SK-N-SH (cell line): Measurements from ENCODE around the gene HEG1. TPM values are rescaled to one million over a fixed set of nuclear protein-coding genes. Genes with fewer than 3 reads are reported as not detected.
A peak's percentile ranks its signal among the peaks of the same experiment; 100 is the strongest.

Experiments
- CTCF ChIA-PET: fragments of 300-600, 350-600 bp; formaldehyde crosslinking; extraction: SDS; loops from one replicate; lab custom pipeline; 2021; lab: Yijun Ruan, JAX
- POLR2A ChIA-PET: fragments of 350-600 bp; sonication (Branson Sonifier 250); formaldehyde crosslinking; extraction: SDS; loops from one replicate; lab custom pipeline; 2020; ENCODE audit warnings: antibody characterized with exemption, inconsistent platforms; lab: Yijun Ruan, JAX
- DNase-seq: peaks from one replicate; pipeline ENCODE4 v3.0.0; 2012
- H2AFZ ChIP-seq: fragments of 200-600 bp; sonication (generic); 2 replicates; pipeline ENCODE4 v1.8.1; 2016; ENCODE audit warnings: antibody characterized with exemption, mild to moderate bottlenecking, low read depth
- H3F3A ChIP-seq: fragments of 200-600 bp; sonication (generic); replicated peaks from 2 replicates; pipeline ENCODE3; 2016; ENCODE audit warnings: antibody characterized with exemption, mild to moderate bottlenecking; ENCODE audit not compliant: insufficient read depth
- H3K27ac ChIP-seq, 2 experiments: fragments of 200-500 bp in 1 of 2; fragments of 200-600 bp in 1 of 2; sonication (Bioruptor generic) in 1 of 2; sonication (generic), shearing (Covaris generic) in 1 of 2; 2 replicates each; pipeline versions ENCODE4 v1.5.1 to v1.6.1; 2014 to 2016; ENCODE audit warnings: low read depth in 2 of 2, inconsistent platforms in 1 of 2, low read length in 1 of 2, mild to moderate bottlenecking in 1 of 2, mixed read lengths in 1 of 2
- H3K27me3 ChIP-seq: fragments of 200-600 bp; sonication (generic), shearing (Covaris generic); 2 replicates; pipeline ENCODE4 v1.6.1; 2016; ENCODE audit warnings: mixed run types; ENCODE audit not compliant: insufficient read depth
- H3K36me3 ChIP-seq, 2 experiments: fragments of 200-500 bp in 1 of 2; fragments of 200-600 bp in 1 of 2; sonication (Bioruptor generic) in 1 of 2; sonication (generic) in 1 of 2; replicated peaks in 1 of 2; 2 replicates each; pipeline versions ENCODE3 to v1.5.1; 2014 to 2016; ENCODE audit warnings: low read length in 1 of 2, mild to moderate bottlenecking in 1 of 2; ENCODE audit not compliant: insufficient read depth in 2 of 2, control insufficient read depth in 1 of 2
- H3K4me1 ChIP-seq, 2 experiments: fragments of 200-500 bp in 1 of 2; fragments of 200-600 bp in 1 of 2; sonication (Bioruptor generic) in 1 of 2; sonication (generic), shearing (Covaris generic) in 1 of 2; 2 replicates each; pipeline versions ENCODE4 v1.5.1 to v1.6.1; 2014 to 2016; ENCODE audit warnings: low read depth in 1 of 2, low read length in 1 of 2, mixed run types in 1 of 2; ENCODE audit not compliant: insufficient read depth in 2 of 2, control insufficient read depth in 1 of 2
- H3K4me2 ChIP-seq: fragments of 200-600 bp; sonication (generic), shearing (Covaris generic); 2 replicates; pipeline ENCODE4 v1.6.1; 2017; ENCODE audit warnings: mixed run types
- H3K4me3 ChIP-seq, 2 experiments: fragments of 200-500 bp in 1 of 2; fragments of 200-600 bp in 1 of 2; sonication (Bioruptor generic) in 1 of 2; sonication (generic), shearing (Covaris generic) in 1 of 2; 2 replicates each; pipeline versions ENCODE4 v1.5.1 to v1.8.1; 2014 to 2016; ENCODE audit warnings: low read depth in 2 of 2, inconsistent platforms in 1 of 2, low read length in 1 of 2, mild to moderate bottlenecking in 1 of 2, mixed read lengths in 1 of 2, moderate library complexity in 1 of 2
- H3K79me2 ChIP-seq: fragments of 200-600 bp; sonication (generic); 2 replicates; pipeline ENCODE4 v1.8.1; 2017; ENCODE audit warnings: mild to moderate bottlenecking; ENCODE audit not compliant: insufficient read depth
- H3K9ac ChIP-seq: fragments of 200-600 bp; sonication (generic); 2 replicates; pipeline ENCODE4 v1.6.1; 2017; ENCODE audit warnings: mixed run types
- H3K9me2 ChIP-seq: fragments of 200-600 bp; sonication (generic); 2 replicates; pipeline ENCODE4 v1.6.1; 2017; ENCODE audit warnings: mixed run types
- H3K9me3 ChIP-seq: fragments of 200-600 bp; sonication (generic); 2 replicates; pipeline ENCODE4 v1.6.1; 2017; ENCODE audit warnings: mixed run types, mild to moderate bottlenecking, moderate library complexity
- H4K20me1 ChIP-seq: fragments of 200-600 bp; sonication (generic); 2 replicates; pipeline ENCODE4 v1.6.1; 2017; ENCODE audit warnings: mild to moderate bottlenecking, mixed run types; ENCODE audit not compliant: insufficient read depth
- CHD2 ChIP-seq: fragments of 150-350 bp; IDR thresholded peaks from 2 replicates; pipeline ENCODE4 v1.6.1; 2018; ENCODE audit warnings: low read length; ENCODE audit not compliant: partially characterized antibody
- EZH2phosphoT487 ChIP-seq: fragments of 200-600 bp; sonication (generic); IDR thresholded peaks from 2 replicates; pipeline ENCODE4 v1.6.1; 2017; ENCODE audit warnings: low read depth, mixed run types, mild to moderate bottlenecking, antibody characterized with exemption, moderate library complexity, borderline replicate concordance
- FOXJ3 ChIP-seq: sonication (generic); formaldehyde crosslinking; IDR thresholded peaks from 2 replicates; pipeline ENCODE4 v1.5.1; 2020; ENCODE audit warnings: mild to moderate bottlenecking, missing genetic modification reagents
- JUND ChIP-seq: IDR thresholded peaks from 2 replicates; pipeline ENCODE4 v1.4.0; 2012
- MEF2A ChIP-seq: IDR thresholded peaks from 2 replicates; pipeline ENCODE4 v1.4.0; 2012; ENCODE audit warnings: low read depth, borderline replicate concordance
- MXI1 ChIP-seq: IDR thresholded peaks from 2 replicates; pipeline ENCODE4 v1.6.1; 2012; ENCODE audit warnings: mild to moderate bottlenecking, low read depth, low read length, improper control_type of control experiment
- NFIC ChIP-seq: IDR thresholded peaks from 2 replicates; pipeline ENCODE4 v1.4.0; 2012; ENCODE audit warnings: borderline replicate concordance
- NRF1 ChIP-seq: IDR thresholded peaks from 2 replicates; pipeline ENCODE4 v1.6.1; 2012; ENCODE audit warnings: low read depth, mild to moderate bottlenecking, low read length
- RAD21 ChIP-seq: IDR thresholded peaks from 2 replicates; pipeline ENCODE4 v1.6.1; 2012; ENCODE audit warnings: mild to moderate bottlenecking, low read length
- RCOR1 ChIP-seq: fragments of 150-350 bp; IDR thresholded peaks from 2 replicates; pipeline ENCODE4 v1.6.1; 2017; ENCODE audit warnings: antibody characterized with exemption, low read length
- RFX5 ChIP-seq: IDR thresholded peaks from 2 replicates; pipeline ENCODE4 v1.6.1; 2012; ENCODE audit warnings: mild to moderate bottlenecking, improper control_type of control experiment, low read length
- RXRA ChIP-seq: IDR thresholded peaks from 2 replicates; pipeline ENCODE4 v1.4.0; 2012; ENCODE audit warnings: low read depth, mild to moderate bottlenecking, borderline replicate concordance
- SMC3 ChIP-seq: IDR thresholded peaks from 2 replicates; pipeline ENCODE4 v1.6.1; 2012; ENCODE audit warnings: low read depth, low read length, improper control_type of control experiment
- TAF1 ChIP-seq: IDR thresholded peaks from 2 replicates; pipeline ENCODE4 v1.6.1; 2012; ENCODE audit warnings: low read depth, mild to moderate bottlenecking, low read length, moderate library complexity, borderline replicate concordance
- TCF12 ChIP-seq: IDR thresholded peaks from 2 replicates; pipeline ENCODE4 v1.4.0; 2012
- TEAD4 ChIP-seq: IDR thresholded peaks from 2 replicates; pipeline ENCODE4 v1.4.0; 2012; ENCODE audit warnings: mild to moderate bottlenecking, borderline replicate concordance; ENCODE audit not compliant: insufficient read depth
- WGBS: methylation state at CpG from one replicate; pipeline ENCODE4 v1.1.6; 2017; ENCODE audit warnings: low lambda C conversion rate; 5-methylcytosine and 5-hydroxymethylcytosine counted together
- polyA plus RNA-seq, 3 experiments: library from polyadenylated mRNA; depleted of rRNA; stranded (reverse); fragments of >200 nt; gene quantifications; 2 replicates each; pipeline ENCODE4 v1.2.3, GENCODE V29; 2012
- TF ChIP-seq, protein P1 (sequence below): fragments of 200-600 bp; sonication (generic); IDR thresholded peaks from 2 replicates; pipeline ENCODE4 v1.6.1; 2017; ENCODE audit warnings: antibody characterized with exemption, mild to moderate bottlenecking, moderate library complexity
- TF ChIP-seq, protein P2 (sequence below): IDR thresholded peaks from 2 replicates; pipeline ENCODE4 v1.4.0; 2012; ENCODE audit warnings: low read depth, borderline replicate concordance
- TF ChIP-seq, protein P3 (sequence below): IDR thresholded peaks from 2 replicates; pipeline ENCODE4 v1.4.0; 2012; ENCODE audit warnings: low read depth
- TF ChIP-seq, protein P4 (sequence below): IDR thresholded peaks from 2 replicates; pipeline ENCODE4 v1.4.0; 2012; ENCODE audit warnings: low read depth, borderline replicate concordance
- TF ChIP-seq, protein P5 (sequence below): fragments of 150-350 bp; IDR thresholded peaks from 2 replicates; pipeline ENCODE4 v1.6.1; 2016; ENCODE audit warnings: mild to moderate bottlenecking, low read depth, low read length
- TF ChIP-seq, protein P6 (sequence below): IDR thresholded peaks from 2 replicates; pipeline ENCODE4 v1.6.1; 2012; ENCODE audit warnings: mild to moderate bottlenecking, low read depth, low read length, moderate library complexity
- TF ChIP-seq, protein P7 (sequence below): fragments of 150-350 bp; IDR thresholded peaks from 2 replicates; pipeline ENCODE4 v1.6.1; 2017; ENCODE audit warnings: antibody characterized with exemption, low read length, low read depth, borderline replicate concordance

Gene HEG1
- polyA plus RNA-seq, 1 of the 3 experiments (the other 2 are of a cell fraction): 27.7 TPM

DNA sequence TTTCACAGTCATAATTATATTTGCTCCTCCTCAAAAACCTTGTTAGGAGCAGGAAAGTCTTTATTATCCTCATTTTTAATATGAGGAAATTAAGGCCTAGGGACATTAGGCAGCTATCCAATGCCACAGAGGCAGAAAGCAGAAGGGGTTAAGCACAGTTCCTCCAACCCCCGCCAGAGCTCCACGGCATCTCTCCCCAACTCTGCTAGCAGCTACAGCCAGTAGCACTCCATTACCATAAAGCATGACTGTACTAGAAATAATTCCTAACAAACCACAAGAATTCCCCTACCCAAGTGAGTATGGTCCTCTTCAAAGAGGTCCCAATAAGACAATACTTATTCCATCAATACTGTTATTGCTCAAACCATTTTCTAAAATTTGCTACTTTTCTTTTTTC is 9.8 kb downstream of the HEG1 start:
- Histone ChIP-seq H3K4me3 (no peak overlapping the region), H4K20me1 (peaks cover 83% of the 10 kb centered on the region), H3K36me3 (peaks cover 10 to 15% of the 10 kb centered on the region in 2 experiments), H3K27ac (no peak overlapping the region; a peak in 1 of 4 replicates), H3K79me2 (peaks cover 97% of the 10 kb centered on the region), H3K27me3 (no peaks in the 10 kb centered on the region), H2AFZ (no peak overlapping the region), H3K9ac (no peak overlapping the region), H3K9me2 (no peaks in the 10 kb centered on the region), H3K4me1 (peaks cover 25 to 56% of the 10 kb centered on the region in 2 experiments; a peak in 3 of 4 replicates), H3K9me3 (no peaks in the 10 kb centered on the region), H3K4me2 (peak overlapping the region; percentile 51), H3F3A (no peaks in the 10 kb centered on the region)
- WGBS: 11% methylated on average over 2 of the region's 2 CpGs
- ChIA-PET CTCF (no interaction called here), POLR2A (no interaction called here)
- DNase-seq: no peak
- TF ChIP-seq, protein P1, sequence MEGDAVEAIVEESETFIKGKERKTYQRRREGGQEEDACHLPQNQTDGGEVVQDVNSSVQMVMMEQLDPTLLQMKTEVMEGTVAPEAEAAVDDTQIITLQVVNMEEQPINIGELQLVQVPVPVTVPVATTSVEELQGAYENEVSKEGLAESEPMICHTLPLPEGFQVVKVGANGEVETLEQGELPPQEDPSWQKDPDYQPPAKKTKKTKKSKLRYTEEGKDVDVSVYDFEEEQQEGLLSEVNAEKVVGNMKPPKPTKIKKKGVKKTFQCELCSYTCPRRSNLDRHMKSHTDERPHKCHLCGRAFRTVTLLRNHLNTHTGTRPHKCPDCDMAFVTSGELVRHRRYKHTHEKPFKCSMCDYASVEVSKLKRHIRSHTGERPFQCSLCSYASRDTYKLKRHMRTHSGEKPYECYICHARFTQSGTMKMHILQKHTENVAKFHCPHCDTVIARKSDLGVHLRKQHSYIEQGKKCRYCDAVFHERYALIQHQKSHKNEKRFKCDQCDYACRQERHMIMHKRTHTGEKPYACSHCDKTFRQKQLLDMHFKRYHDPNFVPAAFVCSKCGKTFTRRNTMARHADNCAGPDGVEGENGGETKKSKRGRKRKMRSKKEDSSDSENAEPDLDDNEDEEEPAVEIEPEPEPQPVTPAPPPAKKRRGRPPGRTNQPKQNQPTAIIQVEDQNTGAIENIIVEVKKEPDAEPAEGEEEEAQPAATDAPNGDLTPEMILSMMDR: peak; percentile 55
- TF ChIP-seq NRF1 (no peak), SMC3 (no peak), MEF2A (no peak), TAF1 (no peak), TEAD4 (peak; percentile 57; the same call in 1 of the 2 replicates), RFX5 (no peak), RAD21 (no peak), JUND (peak; percentile 46; the same call in 1 of the 2 replicates), FOXJ3 (no peak), RCOR1 (no peak), EZH2phosphoT487 (no peak), CHD2 (no peak), NFIC (peak; percentile 21; the same call in 1 of the 2 replicates), MXI1 (no peak), RXRA (no peak), TCF12 (peak; percentile 56; the same call in 1 of the 2 replicates)
- TF ChIP-seq, protein P2, sequence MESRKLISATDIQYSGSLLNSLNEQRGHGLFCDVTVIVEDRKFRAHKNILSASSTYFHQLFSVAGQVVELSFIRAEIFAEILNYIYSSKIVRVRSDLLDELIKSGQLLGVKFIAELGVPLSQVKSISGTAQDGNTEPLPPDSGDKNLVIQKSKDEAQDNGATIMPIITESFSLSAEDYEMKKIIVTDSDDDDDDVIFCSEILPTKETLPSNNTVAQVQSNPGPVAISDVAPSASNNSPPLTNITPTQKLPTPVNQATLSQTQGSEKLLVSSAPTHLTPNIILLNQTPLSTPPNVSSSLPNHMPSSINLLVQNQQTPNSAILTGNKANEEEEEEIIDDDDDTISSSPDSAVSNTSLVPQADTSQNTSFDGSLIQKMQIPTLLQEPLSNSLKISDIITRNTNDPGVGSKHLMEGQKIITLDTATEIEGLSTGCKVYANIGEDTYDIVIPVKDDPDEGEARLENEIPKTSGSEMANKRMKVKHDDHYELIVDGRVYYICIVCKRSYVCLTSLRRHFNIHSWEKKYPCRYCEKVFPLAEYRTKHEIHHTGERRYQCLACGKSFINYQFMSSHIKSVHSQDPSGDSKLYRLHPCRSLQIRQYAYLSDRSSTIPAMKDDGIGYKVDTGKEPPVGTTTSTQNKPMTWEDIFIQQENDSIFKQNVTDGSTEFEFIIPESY: no peak
- TF ChIP-seq, protein P3, sequence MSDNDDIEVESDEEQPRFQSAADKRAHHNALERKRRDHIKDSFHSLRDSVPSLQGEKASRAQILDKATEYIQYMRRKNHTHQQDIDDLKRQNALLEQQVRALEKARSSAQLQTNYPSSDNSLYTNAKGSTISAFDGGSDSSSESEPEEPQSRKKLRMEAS: no peak
- TF ChIP-seq, protein P4, sequence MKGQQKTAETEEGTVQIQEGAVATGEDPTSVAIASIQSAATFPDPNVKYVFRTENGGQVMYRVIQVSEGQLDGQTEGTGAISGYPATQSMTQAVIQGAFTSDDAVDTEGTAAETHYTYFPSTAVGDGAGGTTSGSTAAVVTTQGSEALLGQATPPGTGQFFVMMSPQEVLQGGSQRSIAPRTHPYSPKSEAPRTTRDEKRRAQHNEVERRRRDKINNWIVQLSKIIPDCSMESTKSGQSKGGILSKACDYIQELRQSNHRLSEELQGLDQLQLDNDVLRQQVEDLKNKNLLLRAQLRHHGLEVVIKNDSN: no peak
- TF ChIP-seq, protein P5, sequence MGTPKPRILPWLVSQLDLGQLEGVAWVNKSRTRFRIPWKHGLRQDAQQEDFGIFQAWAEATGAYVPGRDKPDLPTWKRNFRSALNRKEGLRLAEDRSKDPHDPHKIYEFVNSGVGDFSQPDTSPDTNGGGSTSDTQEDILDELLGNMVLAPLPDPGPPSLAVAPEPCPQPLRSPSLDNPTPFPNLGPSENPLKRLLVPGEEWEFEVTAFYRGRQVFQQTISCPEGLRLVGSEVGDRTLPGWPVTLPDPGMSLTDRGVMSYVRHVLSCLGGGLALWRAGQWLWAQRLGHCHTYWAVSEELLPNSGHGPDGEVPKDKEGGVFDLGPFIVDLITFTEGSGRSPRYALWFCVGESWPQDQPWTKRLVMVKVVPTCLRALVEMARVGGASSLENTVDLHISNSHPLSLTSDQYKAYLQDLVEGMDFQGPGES: no peak
- TF ChIP-seq, protein P6, sequence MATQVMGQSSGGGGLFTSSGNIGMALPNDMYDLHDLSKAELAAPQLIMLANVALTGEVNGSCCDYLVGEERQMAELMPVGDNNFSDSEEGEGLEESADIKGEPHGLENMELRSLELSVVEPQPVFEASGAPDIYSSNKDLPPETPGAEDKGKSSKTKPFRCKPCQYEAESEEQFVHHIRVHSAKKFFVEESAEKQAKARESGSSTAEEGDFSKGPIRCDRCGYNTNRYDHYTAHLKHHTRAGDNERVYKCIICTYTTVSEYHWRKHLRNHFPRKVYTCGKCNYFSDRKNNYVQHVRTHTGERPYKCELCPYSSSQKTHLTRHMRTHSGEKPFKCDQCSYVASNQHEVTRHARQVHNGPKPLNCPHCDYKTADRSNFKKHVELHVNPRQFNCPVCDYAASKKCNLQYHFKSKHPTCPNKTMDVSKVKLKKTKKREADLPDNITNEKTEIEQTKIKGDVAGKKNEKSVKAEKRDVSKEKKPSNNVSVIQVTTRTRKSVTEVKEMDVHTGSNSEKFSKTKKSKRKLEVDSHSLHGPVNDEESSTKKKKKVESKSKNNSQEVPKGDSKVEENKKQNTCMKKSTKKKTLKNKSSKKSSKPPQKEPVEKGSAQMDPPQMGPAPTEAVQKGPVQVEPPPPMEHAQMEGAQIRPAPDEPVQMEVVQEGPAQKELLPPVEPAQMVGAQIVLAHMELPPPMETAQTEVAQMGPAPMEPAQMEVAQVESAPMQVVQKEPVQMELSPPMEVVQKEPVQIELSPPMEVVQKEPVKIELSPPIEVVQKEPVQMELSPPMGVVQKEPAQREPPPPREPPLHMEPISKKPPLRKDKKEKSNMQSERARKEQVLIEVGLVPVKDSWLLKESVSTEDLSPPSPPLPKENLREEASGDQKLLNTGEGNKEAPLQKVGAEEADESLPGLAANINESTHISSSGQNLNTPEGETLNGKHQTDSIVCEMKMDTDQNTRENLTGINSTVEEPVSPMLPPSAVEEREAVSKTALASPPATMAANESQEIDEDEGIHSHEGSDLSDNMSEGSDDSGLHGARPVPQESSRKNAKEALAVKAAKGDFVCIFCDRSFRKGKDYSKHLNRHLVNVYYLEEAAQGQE: no peak
- TF ChIP-seq, protein P7, sequence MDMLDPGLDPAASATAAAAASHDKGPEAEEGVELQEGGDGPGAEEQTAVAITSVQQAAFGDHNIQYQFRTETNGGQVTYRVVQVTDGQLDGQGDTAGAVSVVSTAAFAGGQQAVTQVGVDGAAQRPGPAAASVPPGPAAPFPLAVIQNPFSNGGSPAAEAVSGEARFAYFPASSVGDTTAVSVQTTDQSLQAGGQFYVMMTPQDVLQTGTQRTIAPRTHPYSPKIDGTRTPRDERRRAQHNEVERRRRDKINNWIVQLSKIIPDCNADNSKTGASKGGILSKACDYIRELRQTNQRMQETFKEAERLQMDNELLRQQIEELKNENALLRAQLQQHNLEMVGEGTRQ: no peak
